HepG2 (cell line): ENCODE results near the gene STH. TPM values are rescaled to one million over a fixed set of nuclear protein-coding genes. Genes with fewer than 3 reads are reported as not detected.

ENCODE experiments used
- DBP ChIP-seq: sonication (generic); formaldehyde crosslinking; IDR thresholded peaks from 2 replicates; pipeline ENCODE4 v1.4.0; 2020; ENCODE audit warnings: missing genetic modification reagents; ENCODE audit errors: not compliant biosample characterization
- ETV5 ChIP-seq: IDR thresholded peaks from 2 replicates; pipeline ENCODE4 v1.6.1; 2018; ENCODE audit warnings: missing biosample characterization, missing genetic modification reagents, inconsistent platforms, borderline replicate concordance
- GMEB2 ChIP-seq: IDR thresholded peaks from 2 replicates; pipeline ENCODE4 v1.6.1; 2016; ENCODE audit warnings: missing biosample characterization, missing genetic modification reagents, low read depth
- HNF1A ChIP-seq, 2 experiments: sonication (generic) in 1 of 2; formaldehyde crosslinking in 1 of 2; IDR thresholded peaks; 2 replicates each; pipeline versions ENCODE4 v1.4.0 to v1.6.1; 2016 to 2020; ENCODE audit warnings: borderline replicate concordance in 1 of 2, low read depth in 1 of 2, mild to moderate bottlenecking in 1 of 2, missing genetic modification reagents in 1 of 2
- KIAA2018 ChIP-seq: sonication (generic); formaldehyde crosslinking; IDR thresholded peaks from 2 replicates; pipeline ENCODE4 v1.5.0; 2020; ENCODE audit warnings: mild to moderate bottlenecking, missing genetic modification reagents, borderline replicate concordance
- TERF1 ChIP-seq: sonication (generic); formaldehyde crosslinking; IDR thresholded peaks from 2 replicates; pipeline ENCODE4 v1.8.0; 2022; ENCODE audit warnings: mild to moderate bottlenecking, missing genetic modification reagents, moderate library complexity
- ZNF580 ChIP-seq: IDR thresholded peaks from 2 replicates; pipeline ENCODE4 v1.6.1; 2016; ENCODE audit warnings: low read depth, borderline replicate concordance
- ZNF720 ChIP-seq: sonication (generic); formaldehyde crosslinking; IDR thresholded peaks from 2 replicates; pipeline ENCODE4 v1.4.0; 2020; ENCODE audit warnings: missing genetic modification reagents
- polyA plus RNA-seq, 8 experiments: library from polyadenylated mRNA; depleted of rRNA in 3 of 8; stranded (reverse) in 7 of 8; unstranded in 1 of 8; fragments of >200 nt; fragmentation: Illumina TruSeq in 4 of 8; extraction: Trizol in 4 of 8; gene quantifications; 2 replicates each; pipeline versions ENCODE4 v1.2.1 to v1.2.3, GENCODE V29; 2011 to 2016; ENCODE audit warnings: low read depth in 4 of 8, missing spikeins in 1 of 8, mixed read lengths in 1 of 8; ENCODE audit not compliant: insufficient read depth in 1 of 8
- total RNA-seq, 5 experiments: library from RNA; depleted of rRNA; stranded (reverse); fragments of >200 nt; fragmentation: Illumina TruSeq; extraction: Trizol; gene quantifications; 2 replicates each; pipeline ENCODE4 v1.2.3, GENCODE V29; 2016; ENCODE audit warnings: low read depth in 1 of 5

STH gene
- total and polyA plus RNA-seq, 2 of the 13 experiments (the other 11 are each of a cell fraction or from before 2014, with no cell fraction given) = not detected

- TF ChIP-seq HNF1A (IDR thresholded peaks at IDR 0.05; ENCODE audit: low read depth) (no peak), HNF1A (CRISPR knock-in tag; IDR thresholded peaks at IDR 0.05; ENCODE audit: borderline replicate concordance) (no peak), KIAA2018 (no peak), ZNF720 (CRISPR knock-in tag) (no peak), TERF1 (CRISPR knock-in tag) (no peak), ETV5 (CRISPR knock-in tag) (no peak), DBP (CRISPR knock-in tag) (no peak), ZNF580 (CRISPR knock-in tag) (no peak), GMEB2 (CRISPR knock-in tag) (no peak)
These were observed 845 bp downstream of the STH start (continued) for GRCh38 chr17:45999900-46000290.
